HG02610 (cell line): ENCODE data around the gene MAP2K5.
"Not testable (repeated sequence)": the region's sequence is repeated elsewhere in the genome, so short reads cannot be mapped to it uniquely, and the experiment has no call there.

ENCODE experiments used
- ATAC-seq: cut with Tn5 transposase; IDR thresholded peaks from one replicate; pipeline ENCODE4 v1.9.1; 2021; ENCODE audit warnings: mild to moderate bottlenecking, moderate library complexity; ENCODE audit not compliant: unreplicated experiment

The MAP2K5 gene

DNA sequence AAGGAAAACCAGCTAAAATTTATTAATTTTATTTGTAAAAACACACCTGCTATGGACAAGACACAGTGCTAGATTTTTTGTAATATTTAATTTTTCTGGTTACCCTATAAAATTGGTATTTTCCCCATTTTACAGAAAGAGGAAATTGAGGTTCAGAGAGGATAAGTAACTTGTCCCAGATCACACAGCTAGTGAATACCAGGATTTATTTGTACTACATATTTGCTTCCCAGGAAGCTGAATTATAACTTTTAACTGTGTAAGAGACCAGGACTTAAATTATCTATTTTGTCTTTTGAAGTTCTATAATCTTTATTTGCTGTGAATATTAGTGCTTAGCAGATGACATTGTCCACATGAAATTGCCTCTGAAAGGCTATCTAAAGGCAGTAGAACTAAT, 49.7 kb downstream of the MAP2K5 start:
- ATAC-seq = no peak

DNA sequence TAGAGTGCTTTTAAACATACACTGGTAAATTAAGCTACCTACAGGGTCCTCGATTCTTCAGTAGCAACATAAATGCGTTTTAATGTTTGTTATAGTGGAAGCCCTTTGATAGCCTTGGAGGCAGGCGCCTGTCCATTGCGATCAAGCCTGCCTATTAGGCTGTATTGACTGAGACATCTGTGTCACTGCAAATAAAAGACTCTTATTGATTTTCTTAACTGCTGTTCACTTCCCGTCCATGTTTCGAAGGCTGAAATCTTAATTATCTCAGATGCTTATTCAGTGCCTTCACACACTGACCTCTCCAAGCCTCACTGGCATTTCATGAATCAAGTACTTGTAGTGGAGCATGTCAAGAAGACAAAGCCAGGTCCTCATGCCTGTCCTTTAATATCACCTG, 51.1 kb downstream of the MAP2K5 start:
- ATAC-seq = no peak

- ATAC-seq = no peak
Measured at GRCh38 chr15:67594770-67595169, 52.3 kb downstream of the MAP2K5 start.

DNA sequence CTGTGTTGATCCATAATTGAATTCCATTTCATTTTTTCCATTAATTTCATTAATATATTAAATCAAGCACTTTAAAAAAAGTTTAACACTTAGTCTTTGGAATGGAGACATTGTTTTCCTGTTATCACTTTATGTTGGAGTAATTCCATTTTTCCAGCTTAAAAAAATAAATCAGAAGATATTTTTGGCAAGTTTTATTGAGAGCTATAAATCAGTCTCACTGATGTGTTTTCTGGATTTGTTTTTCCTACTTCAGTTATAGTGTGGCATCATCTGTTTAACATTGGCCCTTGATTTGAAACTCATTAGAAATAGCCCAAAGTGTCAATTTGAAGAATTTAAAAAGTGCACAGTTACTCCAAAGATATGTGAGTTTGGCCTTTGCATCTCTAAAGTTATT, 53.1 kb downstream of the MAP2K5 start:
- ATAC-seq = no peak

- ATAC-seq = no peak
Measured at GRCh38 chr15:67601073-67601472, 58.6 kb downstream of the MAP2K5 start.

- no peak for ATAC-seq
Measured at GRCh38 chr15:67603063-67603462, 60.6 kb downstream of the MAP2K5 start.

- ATAC-seq = no peak
Measured at GRCh38 chr15:67605871-67606270, 63.4 kb downstream of the MAP2K5 start.

- no peak for ATAC-seq
Measured at GRCh38 chr15:67606742-67607141, 64.2 kb downstream of the MAP2K5 start.

DNA sequence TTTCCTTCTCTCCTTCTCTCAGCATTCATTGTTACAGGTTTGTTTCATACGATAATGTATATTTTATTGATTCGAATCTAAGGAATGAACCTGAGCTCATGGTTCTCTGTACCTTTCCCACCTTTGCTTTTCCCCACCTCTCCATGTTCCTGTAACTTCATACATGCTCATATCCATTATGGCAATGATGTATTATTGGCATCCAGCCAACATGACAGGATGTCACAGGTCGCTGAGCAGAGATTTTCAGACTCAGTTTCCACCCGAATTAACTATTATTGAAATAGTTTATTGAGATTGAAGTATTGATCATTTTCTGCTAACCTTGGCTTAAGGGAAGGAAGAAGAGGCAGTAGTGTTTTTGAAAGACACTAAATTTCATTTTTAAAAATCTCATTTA, 64.8 kb downstream of the MAP2K5 start:
- no peak for ATAC-seq

DNA sequence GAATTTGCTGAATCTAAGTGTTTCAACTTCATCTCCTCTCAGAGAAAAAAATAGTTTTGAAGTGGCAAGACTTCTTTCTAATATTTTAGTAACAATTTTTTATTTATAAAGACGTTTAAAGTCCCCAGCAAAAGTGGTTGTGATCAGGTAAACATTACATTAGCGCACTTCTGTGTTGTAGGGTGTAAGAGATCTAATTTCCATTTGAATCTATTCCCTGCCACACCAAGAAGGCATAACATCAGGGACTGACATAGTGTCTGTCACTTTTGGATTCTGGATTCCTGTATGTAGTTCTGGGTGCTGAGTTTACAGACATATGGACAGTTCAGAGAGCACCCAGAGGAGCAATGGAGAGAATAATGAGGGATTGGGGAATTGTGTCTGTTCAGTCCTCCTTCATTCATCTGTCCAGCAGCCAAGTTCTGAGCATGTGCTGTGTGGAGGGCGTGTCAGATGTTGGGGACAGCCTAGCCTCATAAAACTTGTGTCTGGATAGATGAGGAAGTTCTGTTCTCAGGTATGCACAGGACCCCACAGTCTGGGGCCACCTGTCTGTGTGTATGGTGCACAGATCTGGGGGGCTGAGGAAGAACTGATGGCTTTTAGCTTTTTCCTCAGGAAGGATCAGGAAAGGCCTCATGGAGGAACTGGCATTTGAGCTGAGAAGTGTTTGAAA, 65.6 kb downstream of the MAP2K5 start:
- no peak for ATAC-seq

- no peak for ATAC-seq
Measured at GRCh38 chr15:67608638-67608959, 66.1 kb downstream of the MAP2K5 start.

GRCh38 chr15:67611370-67612369, 69.2 kb downstream of the MAP2K5 start:
- ATAC-seq = no peak

DNA sequence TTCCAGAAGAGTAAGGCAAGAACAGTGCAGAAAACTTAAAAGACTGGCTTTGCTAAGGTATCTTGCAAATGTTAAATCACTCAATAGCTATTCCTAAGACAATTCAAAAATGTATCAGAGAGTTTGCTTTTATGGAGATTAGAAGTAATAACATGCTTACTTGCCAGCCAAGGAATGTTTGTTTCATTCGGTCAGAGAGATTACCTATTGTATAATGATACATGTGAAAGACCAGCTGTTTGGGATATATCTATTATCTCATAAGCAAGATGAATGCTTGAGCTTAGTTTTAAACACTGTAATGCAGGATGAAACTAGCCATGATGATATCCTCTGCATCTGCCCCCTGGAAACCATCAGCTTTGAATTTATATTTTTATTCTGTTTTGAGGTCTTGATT, 70.7 kb downstream of the MAP2K5 start:
- no peak for ATAC-seq

GRCh38 chr15:67613708-67614107, 71.2 kb downstream of the MAP2K5 start:
- no peak for ATAC-seq

GRCh38 chr15:67615131-67615534, 72.6 kb downstream of the MAP2K5 start:
- ATAC-seq = not testable (repeated sequence)

- no peak for ATAC-seq
Measured at GRCh38 chr15:67618297-67618696, 75.8 kb downstream of the MAP2K5 start.

- no peak for ATAC-seq
Measured at GRCh38 chr15:67622110-67622509, 79.6 kb downstream of the MAP2K5 start.

- ATAC-seq = no peak
Measured at GRCh38 chr15:67632261-67632660, 89.8 kb downstream of the MAP2K5 start.

- not testable (repeated sequence) for ATAC-seq
Measured at GRCh38 chr15:67635950-67636349, 93.4 kb downstream of the MAP2K5 start.

- ATAC-seq = no peak
Measured at GRCh38 chr15:67639591-67639990, 97.1 kb downstream of the MAP2K5 start.

DNA sequence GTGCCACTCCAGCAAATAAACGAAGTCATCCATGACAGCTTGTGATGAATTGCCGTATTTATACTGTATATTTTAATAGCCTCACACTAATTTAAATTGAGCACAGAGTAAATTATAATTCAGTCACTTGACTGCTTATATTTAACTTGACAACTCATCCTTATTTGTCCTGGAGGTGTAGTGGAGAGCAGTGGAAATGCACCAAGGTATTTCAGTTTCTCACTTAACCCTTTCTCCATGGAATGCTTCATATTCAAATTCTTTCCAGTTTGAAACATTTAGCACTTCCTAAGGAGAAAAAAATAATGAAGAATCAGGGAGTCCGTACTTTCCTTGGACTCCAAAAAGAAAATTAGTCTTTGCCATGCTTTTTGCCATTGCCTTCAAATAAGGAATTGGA, 99.0 kb downstream of the MAP2K5 start:
- no peak for ATAC-seq

GRCh38 chr15:67646847-67647246, 104.3 kb downstream of the MAP2K5 start:
- no peak for ATAC-seq
